Colonic mucosa (tissue), 4 donors: ENCODE data around the gene CCL24. TPM values are rescaled to one million over a fixed set of nuclear protein-coding genes. Genes with fewer than 3 reads are reported as not detected.

ENCODE experiments used
- DNase-seq: peaks from one replicate; pipeline ENCODE4 v3.0.0-alpha.2; 2020
- H3K27ac ChIP-seq: fragments of 200-600 bp; one replicate; pipeline ENCODE4 v1.8.0; 2021
- H3K27me3 ChIP-seq: fragments of 200-600 bp; one replicate; pipeline ENCODE4 v1.8.0; 2021
- H3K36me3 ChIP-seq: fragments of 200-600 bp; one replicate; pipeline ENCODE4 v1.8.0; 2021
- H3K4me1 ChIP-seq: fragments of 200-600 bp; one replicate; pipeline ENCODE4 v1.8.0; 2021; ENCODE audit warnings: mild to moderate bottlenecking
- H3K4me3 ChIP-seq: fragments of 200-600 bp; one replicate; pipeline ENCODE4 v1.8.0; 2021
- H3K9ac ChIP-seq, 2 donors: one replicate each; pipeline ENCODE4 v1.7.0; 2013; ENCODE audit warnings: control low read depth in 2 of 2, low read depth in 2 of 2, low read length in 2 of 2
- H3K9me3 ChIP-seq: fragments of 200-600 bp; one replicate; pipeline ENCODE4 v1.8.0; 2021
- intact Hi-C: fragments of 100-400 bp; cut with DNase I; formaldehyde crosslinking; loops from one replicate; pipeline ENCODE4 v1.14.1; 2022
- total RNA-seq, 2 donors: library from RNA; stranded (reverse); fragmentation: NEBNext Ultra II Directional in 1 of 2; extraction: Animal tissue kit (Norgen Biotek cat#: 25700) in 1 of 2; gene quantifications; one replicate each; pipeline ENCODE4 v1.2.1, GENCODE V29; 2021
- TF ChIP-seq, protein P1 (sequence below): fragments of 200-600 bp; IDR thresholded peaks from one replicate; pipeline ENCODE4 v1.8.0; 2022; ENCODE audit warnings: antibody characterized with exemption, mild to moderate bottlenecking
- donor health status: healthy.
- donor health status: DM: no; HTN: no; CAD: no.
- donor health status: DM: no; HTN: no; CAD: no.

The CCL24 gene
- total RNA-seq, 2 donors from 2014 or later = 15.7 to 18.4 TPM

GRCh38 chr7:75817116-75817515 is 3.5 kb upstream of the CCL24 start:
- Histone ChIP-seq H3K36me3 (no peaks in the 10 kb centered on the region), H3K9ac (no peak overlapping the region), H3K4me1 (no peaks in the 10 kb centered on the region), H3K9me3 (no peaks in the 10 kb centered on the region), H3K27me3 (no peaks in the 10 kb centered on the region), H3K4me3 (no peak overlapping the region), H3K27ac (no peak overlapping the region)
- intact Hi-C loops = no loop called here
- TF ChIP-seq, protein P1, sequence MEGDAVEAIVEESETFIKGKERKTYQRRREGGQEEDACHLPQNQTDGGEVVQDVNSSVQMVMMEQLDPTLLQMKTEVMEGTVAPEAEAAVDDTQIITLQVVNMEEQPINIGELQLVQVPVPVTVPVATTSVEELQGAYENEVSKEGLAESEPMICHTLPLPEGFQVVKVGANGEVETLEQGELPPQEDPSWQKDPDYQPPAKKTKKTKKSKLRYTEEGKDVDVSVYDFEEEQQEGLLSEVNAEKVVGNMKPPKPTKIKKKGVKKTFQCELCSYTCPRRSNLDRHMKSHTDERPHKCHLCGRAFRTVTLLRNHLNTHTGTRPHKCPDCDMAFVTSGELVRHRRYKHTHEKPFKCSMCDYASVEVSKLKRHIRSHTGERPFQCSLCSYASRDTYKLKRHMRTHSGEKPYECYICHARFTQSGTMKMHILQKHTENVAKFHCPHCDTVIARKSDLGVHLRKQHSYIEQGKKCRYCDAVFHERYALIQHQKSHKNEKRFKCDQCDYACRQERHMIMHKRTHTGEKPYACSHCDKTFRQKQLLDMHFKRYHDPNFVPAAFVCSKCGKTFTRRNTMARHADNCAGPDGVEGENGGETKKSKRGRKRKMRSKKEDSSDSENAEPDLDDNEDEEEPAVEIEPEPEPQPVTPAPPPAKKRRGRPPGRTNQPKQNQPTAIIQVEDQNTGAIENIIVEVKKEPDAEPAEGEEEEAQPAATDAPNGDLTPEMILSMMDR = no peak
- DNase-seq = no peak

DNA sequence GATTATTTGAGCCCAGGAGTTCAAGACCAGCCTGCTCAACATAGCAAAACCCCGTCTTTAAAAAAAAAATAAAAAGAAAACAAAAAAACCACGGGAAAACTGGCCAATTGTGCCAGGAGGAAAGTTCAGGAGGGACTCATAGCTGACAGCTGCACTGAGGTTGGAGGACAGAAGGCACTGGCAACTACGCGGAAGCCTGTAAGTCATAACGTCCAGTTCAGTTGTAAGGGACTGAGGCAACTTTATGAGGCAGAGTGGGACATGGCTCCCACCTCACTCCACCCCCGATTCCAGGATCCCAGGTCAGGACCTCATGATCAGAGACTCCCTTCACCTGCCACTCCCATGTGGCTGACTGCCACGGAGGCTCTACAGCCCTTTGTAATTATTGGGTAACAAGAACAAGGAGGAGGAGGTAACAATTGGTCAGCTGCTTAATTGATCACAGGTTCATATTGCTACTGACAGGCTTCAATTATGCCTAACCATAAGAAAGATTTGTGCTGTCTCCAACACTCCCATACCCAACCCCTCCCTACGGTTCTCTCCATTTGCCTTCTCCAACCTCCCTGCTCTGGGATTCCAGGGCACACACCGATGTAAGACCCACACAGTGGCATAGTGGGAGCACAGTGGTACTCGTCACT is 1.9 kb upstream of the CCL24 start:
- Histone ChIP-seq H3K27ac (no peak overlapping the region), H3K36me3 (no peaks in the 10 kb centered on the region), H3K9me3 (no peaks in the 10 kb centered on the region), H3K9ac (no peak overlapping the region), H3K4me3 (no peak overlapping the region), H3K27me3 (no peaks in the 10 kb centered on the region), H3K4me1 (no peaks in the 10 kb centered on the region)
- intact Hi-C loops = no loop called here
- DNase-seq = no peak
- TF ChIP-seq, protein P1 = no peak

DNA sequence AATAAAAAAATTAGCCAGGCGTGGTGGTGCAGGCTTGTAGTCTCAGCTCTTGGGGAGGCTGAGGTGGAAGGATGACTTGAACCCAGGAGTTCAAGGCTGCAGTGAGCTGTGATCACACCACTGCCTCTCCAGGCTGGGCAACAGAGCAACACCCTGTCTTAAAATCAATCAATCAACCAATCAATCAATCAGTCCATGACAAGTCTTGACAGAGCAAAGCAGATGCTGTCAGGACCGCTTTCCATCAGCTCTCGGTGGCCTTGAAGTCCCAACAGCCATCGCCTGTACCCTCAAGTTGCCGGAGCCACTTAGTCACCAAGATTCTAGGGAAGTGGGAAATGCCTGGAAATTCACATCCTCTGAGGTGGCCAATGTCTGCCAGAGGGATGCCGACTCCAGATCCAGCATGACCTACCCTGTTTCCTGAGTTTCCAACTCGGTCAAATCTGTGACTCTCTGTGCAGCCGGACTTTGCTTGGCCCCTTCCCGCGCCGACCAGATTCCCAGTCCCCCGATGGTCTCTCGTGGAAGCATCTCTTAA is 871 bp upstream of the CCL24 start:
- H3K36me3 ChIP-seq = no peaks in the 10 kb centered on the region
- no peak overlapping the region for H3K9ac ChIP-seq
- H3K9me3 ChIP-seq = no peaks in the 10 kb centered on the region
- H3K4me1 ChIP-seq = no peaks in the 10 kb centered on the region
- H3K27ac ChIP-seq = no peak overlapping the region
- TF ChIP-seq, protein P1 = no peak
- H3K4me3 ChIP-seq = no peak overlapping the region
- intact Hi-C loops = no loop called here
- H3K27me3 ChIP-seq = no peaks in the 10 kb centered on the region
- DNase-seq = no peak

DNA sequence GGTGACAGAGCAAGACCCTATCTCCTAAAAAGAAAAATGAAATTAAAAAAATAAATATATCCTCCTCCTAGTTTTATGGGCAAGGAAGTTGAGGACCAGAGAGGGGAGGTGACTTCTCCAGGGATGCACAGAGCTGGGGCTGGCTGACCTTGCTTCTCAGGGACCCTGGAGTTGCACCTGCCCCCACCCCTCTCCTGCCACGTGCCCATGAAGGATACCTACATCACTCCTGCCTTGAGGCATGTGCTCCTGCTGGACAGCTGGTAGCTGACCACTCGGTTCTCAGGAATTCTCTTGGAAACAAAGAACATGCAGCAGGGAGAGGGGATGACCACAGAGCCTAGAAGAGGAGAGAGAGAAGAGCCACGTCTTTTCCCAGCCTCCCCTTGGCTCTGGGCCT is 522 bp downstream of the CCL24 start:
- no peaks in the 10 kb centered on the region for H3K27me3 ChIP-seq
- intact Hi-C loops = no loop called here
- no peak overlapping the region for H3K9ac ChIP-seq
- no peak for DNase-seq
- TF ChIP-seq, protein P1 = no peak
- no peaks in the 10 kb centered on the region for H3K9me3 ChIP-seq
- H3K4me1 ChIP-seq = no peaks in the 10 kb centered on the region
- H3K27ac ChIP-seq = no peak overlapping the region
- H3K36me3 ChIP-seq = no peaks in the 10 kb centered on the region
- no peak overlapping the region for H3K4me3 ChIP-seq

GRCh38 chr7:75811894-75812678 is 1.5 kb downstream of the CCL24 start:
- H3K4me3 ChIP-seq = no peak overlapping the region
- no peaks in the 10 kb centered on the region for H3K27me3 ChIP-seq
- no peak overlapping the region for H3K27ac ChIP-seq
- H3K4me1 ChIP-seq = no peaks in the 10 kb centered on the region
- no peaks in the 10 kb centered on the region for H3K9me3 ChIP-seq
- H3K36me3 ChIP-seq = no peaks in the 10 kb centered on the region
- TF ChIP-seq, protein P1 = no peak
- H3K9ac ChIP-seq = no peak overlapping the region
- intact Hi-C loops = no loop called here
- DNase-seq = no peak
